Fibroblast of skin of back (primary cell): Measurements from ENCODE around the gene SPEM1.
"Not testable (repeated sequence)": the region's sequence is repeated elsewhere in the genome, so short reads cannot be mapped to it uniquely, and the experiment has no call there.

Source experiments
- DNase-seq: peaks from one replicate; pipeline ENCODE4 v3.0.0-alpha.2; 2013

Gene SPEM1

DNA sequence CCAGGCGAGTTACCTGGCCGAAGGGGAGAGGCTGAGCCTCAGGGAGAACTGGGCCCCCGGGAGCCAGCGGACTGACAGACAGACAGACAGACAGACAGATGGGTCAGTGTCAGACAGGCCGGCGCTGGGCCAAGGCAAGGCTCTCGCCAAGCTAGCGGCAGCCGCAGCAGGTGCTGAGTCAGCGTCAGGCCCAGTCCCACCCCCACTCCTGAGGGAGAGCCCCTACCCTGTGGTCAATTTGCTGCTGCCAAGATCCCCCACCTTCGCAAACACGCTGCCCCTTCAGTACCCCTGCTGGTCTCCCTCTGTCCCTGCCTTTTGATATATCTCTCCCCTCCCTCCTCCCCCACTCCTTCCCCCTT, 20.7 kb downstream of the SPEM1 start:
- DNase-seq, result no peak

DNA sequence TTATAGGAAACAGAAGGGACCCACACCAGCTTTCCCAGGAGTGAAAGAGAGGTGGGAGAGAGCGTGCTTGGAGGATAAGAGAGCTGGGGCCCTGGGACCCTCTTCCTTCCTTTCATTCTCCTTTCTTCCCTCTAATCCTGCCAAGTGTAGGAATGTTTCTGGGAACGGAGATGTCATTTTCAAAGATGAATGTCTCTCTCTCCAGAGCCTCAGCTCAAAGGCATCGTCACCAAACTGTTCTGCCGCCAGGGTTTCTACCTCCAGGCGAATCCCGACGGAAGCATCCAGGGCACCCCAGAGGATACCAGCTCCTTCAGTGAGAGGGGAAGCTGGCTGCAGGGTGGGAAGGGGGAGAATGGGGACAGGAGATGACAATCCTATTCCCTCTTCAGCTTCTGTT, 21.1 kb downstream of the SPEM1 start:
- DNase-seq, result no peak

DNA sequence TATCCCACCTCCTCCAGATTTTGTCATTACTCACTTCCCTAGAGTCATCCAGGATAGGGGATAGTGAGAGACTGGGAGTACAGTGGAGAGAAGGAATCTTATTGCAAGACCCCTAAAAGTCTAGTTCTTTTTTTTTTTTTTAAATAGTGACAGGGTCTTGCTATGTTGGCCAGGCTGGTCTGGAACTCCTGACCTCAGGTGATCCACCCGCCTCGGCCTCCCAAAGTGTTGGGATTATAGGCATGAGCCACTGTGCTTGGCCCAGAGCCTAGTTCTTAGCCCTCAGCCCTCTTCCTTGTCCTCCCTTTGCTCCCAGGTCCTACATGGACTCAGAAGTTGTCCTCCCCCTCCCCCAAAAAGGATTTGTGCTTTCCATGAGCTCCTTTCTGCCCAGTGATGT, 22.0 kb downstream of the SPEM1 start:
- no peak for DNase-seq

DNA sequence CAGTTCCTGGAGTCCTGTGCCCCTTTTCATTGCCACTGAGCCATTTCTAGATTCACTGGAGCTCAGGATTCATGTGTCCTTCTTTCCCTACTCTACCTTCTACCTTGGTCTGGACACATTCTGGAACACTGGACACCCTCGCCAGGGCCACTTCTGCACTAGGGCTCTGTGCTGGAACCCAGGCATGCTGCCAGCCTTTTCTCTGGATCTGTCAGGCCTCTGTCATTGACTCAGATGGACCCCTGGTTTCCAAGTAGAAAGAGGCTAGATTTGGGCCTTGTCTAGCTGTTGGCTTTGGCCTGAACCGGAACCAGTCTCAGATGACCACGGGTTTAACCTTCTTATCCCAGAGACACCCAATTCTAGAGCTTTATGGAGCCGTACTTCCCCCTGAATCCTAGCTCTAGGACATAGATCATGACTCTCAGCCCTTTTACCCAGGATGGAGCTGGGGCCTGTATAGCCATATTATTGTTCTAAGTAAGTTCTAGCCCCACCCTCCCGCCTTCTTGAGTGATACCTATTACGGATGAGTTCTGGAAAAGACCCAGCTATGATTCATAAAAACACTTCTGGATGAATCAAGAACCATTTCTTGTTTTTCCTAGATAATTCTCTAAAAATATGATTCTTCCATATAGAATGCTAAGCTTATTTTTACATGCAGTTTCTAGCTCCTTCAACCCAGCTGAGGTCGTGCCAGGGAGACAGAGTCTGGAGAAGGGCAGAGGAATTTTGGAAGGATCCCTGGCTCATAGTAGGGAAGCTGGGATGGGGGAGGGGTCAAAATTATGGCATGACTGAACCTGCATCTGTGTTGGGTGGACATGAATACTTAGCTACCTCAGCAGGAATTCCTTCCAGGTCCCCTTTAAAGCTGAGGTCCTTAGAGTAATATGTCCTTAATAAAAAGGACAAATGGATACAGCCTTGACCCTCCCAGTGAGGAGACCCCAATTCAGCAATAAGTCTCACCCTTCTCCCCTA, 23.7 kb downstream of the SPEM1 start:
- DNase-seq, result peak; percentile 82

DNA sequence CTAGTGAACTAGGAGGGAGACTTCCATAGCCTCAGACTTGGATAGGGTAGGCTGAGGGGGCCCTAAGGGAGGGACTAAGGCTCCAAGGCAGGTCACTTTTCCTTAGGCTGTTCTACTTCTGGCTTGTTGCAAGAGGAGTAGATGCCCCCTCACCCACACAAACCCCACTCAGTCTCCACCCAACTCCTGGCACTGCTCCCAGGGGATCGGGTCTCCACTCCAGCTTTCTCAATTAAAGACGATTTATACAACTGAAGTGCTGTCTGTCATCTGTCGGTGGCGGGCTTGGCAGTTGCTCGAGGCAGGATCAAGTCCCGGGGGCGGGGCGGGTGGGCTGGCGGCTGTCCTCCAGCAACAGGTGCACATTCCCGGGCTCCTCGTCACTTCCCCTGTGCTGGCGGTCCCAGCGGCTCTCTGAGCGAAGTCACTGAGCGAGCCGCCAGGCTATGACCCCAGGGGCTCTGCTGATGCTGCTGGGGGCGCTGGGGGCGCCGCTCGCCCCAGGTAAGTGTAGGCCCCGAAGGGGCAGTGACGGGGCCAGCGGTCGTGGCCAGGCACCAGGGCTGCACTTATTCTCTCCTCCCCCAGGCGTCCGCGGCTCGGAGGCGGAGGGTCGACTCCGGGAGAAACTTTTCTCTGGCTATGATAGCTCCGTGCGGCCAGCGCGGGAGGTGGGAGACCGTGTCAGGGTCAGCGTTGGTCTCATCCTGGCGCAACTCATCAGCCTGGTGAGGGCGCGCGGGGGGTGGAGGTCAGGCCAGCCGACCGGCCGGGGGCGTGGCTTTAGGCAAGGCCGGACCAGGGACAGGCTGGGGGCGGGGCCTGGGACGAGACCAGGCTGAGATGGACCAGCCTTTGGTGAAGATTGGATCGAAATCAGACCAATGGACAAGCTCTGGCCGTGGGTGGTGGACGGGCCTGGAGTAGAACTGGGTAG, 24.8 kb downstream of the SPEM1 start, which contains the start of gene CHRNB1:
CHRNB1 (plus strand) TSS at position 380 of the 937 bp plus-strand sequence; CDS start at position 447, 67 bp downstream.
- peak; percentile 32 for DNase-seq

DNA sequence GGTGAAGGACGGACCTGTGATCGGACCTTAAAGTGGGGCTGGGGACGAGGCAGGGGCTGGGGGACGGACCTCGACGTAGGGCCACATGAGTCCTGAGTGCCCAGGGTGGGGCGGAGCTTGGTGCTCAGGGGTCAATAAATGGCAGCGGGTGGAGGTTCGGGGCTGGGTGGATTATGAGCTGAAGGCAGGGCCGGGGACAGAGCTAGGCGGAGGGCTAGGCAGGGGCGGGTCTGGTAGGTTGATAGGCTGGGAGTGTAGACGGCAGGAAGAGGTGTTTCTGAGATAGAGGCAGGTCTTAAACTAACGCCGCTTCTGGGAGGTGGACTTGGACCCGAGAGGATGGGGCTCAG, 25.5 kb downstream of the SPEM1 start:
- DNase-seq, result no peak

DNA sequence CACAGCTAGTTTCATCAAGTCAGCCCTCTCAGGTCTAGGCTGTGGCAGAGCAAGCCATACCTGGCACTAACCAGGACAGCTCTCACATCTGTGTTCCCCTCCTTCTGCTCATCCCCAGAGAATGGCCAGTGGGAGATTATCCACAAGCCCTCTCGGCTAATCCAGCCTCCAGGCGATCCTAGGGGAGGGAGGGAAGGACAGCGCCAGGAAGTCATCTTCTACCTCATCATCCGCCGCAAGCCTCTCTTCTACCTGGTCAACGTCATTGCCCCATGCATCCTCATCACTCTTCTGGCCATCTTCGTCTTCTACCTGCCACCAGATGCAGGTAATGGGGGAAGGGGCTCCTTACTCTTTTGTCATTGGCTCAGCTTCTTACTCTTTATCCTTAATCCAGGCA, 28.3 kb downstream of the SPEM1 start:
- no peak for DNase-seq

DNA sequence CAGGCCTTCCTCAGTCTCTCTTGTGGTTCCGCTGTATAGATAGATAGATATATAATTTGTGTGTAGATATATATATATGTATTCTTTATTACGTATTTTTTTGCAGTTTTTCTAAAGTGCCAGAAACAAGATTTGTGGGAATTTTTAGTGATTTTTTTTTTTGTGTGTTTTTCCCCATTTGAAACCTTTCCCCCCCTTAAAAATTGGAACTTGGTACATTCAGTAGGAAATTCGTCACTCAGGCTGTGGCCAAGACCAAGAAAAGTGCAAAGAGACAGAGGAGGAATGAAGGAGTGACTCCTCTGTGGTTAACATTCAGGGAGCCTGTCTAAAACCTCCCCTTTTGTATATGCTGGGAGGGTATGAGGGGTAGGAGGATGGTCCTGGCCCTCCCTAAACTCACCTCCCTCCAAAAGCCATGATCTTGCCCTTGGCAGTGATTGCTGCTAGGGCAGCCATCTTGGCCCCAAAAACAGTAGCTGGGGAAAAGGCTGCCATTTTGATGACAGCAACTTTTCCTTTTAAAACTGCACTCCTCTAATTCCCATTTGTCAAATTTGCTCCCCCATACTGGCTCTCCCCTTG, 39.9 kb downstream of the SPEM1 start:
- no peak for DNase-seq

DNA sequence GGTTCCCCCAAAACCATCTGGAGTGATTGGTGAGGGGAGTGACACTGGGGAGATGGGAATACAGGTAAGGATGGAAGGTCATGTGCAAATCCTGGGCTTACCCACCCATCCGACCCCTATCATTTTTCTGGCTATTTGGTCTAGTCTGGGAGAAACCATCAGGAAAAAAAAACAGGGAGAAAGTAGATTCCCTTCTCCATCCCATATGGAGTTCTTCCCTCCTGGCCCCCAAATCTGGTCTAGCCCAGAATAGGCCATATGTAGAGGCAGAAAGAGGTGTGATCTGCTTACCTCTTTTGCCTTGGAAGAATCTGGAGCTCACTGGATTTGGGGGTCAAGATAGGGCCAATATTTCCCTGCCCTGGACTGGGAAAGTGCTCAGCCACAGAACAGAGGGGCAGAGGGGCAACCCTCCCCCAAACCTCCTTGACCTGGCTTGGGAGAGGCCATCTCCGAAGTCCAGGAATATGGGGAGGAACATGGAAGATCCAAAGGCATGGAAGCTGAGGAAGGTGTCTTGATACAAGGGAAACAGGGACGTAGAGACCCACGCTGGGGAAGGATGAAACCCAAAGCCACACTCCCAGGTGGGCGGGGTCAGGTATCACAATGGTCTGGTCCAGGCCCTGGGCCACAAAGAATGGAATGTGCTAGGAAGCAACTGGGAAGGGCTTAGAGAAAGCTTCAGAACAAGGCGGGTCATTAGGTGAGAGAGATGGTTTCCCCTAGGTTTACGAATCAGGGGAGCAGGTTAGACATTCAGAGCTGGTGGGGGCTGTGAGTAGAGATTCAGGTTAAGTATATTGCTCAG, 40.9 kb downstream of the SPEM1 start:
- no peak for DNase-seq

DNA sequence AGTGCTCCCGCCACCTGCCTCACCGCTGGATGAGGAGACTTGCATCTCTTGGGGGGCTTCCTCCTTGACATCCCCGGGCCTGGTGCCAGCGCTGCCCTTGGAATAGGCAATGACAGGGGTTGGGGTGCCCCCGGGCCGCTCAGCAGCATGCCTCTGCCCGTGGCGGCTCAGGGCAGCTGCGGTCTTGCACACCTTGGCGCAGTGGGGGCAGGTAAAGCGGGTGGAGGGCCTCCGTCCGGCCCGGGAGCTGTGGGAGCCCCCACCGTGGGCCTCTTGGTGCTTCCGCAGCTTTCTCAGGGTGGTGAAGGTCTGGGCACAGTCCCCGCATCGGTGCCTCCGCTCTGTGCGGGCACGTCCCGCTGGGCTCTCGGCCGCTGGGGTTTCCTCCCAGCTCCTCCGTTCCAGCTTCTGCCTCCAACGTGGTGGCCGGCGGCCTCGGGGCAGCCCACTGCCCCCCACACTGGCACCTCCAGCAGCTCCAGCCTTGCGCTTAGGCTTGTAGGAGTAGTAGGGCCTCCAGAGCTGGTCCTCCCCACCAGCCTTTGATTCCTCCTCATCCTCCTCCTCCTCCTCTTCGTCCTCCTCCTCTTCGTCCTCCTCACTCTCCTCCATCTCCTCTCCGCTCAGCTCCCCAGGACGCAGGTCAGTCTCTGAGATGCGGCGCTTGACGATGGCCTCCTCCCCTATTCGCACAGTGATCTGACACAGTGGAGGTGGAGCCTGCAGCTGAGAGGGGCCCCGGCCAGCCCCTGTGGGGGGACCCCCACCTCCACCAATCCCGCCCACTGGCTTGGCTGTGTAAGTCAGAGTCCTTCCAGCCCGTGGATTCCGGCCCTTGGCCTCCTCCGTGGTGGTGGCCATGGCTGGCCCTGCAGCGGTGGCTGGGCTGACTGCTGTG, 42.6 kb downstream of the SPEM1 start:
- DNase-seq, result no peak

DNA sequence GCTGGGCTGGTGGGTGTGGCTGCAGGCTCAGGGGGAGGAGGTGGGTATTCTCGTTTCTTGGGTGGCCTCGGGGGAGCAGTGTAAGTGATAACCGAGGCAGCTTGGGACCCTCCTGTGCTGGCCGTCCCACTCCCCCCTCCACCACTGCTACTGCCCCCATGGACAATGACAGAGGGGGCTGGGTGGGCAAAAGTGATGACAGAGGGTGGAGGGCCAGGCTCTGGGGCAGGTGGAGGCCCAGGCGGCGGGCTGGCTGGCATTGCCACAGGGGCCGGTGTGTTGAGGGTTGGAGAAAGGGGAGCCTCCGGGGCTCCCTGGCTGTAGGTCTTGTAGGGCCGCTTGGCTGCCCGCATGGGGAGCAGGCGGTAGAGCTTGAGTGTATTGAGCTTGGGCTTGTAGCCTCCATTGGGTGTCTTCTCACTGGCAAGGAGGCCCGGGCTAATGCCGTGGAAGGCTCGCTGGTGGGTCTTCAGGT, 43.3 kb downstream of the SPEM1 start:
- DNase-seq, result no peak

DNA sequence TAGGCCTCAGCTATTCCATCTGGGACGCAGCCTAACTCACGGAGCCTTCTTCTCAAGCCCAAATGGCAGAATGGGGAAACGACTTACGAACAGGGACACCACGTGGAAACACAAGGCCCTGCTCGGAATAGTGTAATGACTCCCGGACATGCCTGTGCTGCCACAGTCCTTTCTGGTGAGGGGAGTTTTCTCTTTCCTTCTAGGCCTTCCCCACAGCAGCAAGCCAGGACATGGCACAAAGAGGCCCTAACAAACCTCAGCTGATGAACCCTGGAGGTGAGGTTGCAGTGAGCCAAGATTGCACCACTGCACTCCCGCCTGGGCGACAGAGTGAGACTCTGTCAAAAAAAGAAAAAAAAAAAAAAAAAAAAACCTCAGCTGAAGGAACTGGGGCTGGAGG, 44.0 kb downstream of the SPEM1 start:
- DNase-seq, result no peak

DNA sequence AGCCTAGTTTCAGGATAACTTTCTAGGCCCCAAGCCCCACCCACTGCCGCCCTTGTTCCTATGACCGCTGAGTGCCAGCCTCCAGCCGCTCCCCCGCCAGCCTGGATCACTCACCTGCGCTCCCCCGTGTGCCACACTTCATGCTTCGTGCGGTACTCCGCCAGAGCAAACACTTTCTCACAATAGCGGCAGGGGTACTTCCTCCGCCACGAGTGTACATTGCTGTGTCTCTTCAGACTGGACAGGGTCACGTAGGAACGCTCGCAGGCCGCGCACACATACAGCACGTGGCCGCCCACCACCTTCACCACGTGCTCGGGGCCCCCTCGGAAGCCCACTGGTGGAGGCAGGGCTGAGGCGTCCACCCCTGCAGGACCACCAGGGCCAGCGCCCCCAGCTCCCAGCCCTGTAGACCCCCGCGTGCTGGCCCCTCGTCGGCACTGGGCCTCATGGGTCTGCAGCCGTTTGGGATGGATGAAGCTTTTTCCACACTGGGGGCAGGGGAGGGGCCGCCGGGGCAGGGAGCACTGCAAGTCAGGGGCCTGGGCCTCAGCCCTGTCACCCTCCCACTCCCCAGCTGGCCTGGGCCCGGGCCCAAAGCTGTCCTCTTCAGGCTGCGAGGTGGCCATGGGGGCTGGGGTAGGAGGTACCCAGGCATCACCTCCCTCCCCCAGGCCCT, 45.6 kb downstream of the SPEM1 start:
- no peak for DNase-seq

DNA sequence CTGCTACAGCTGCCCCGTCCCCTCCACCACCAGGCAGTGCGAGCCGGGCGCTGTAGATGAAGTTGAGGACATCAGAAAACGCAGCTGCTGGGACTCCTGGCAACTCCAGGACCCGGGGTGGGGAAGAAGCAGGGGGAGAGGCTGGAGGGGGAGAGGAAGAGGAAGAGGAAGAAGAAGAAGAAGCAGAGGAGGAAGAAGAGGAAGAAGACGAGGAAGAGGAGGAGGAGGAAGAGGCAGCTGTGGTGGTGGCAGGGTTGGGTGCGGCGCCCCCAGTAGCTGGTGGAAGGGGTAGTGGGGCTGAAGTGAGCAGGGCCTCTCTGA, 46.2 kb downstream of the SPEM1 start:
- no peak for DNase-seq

DNA sequence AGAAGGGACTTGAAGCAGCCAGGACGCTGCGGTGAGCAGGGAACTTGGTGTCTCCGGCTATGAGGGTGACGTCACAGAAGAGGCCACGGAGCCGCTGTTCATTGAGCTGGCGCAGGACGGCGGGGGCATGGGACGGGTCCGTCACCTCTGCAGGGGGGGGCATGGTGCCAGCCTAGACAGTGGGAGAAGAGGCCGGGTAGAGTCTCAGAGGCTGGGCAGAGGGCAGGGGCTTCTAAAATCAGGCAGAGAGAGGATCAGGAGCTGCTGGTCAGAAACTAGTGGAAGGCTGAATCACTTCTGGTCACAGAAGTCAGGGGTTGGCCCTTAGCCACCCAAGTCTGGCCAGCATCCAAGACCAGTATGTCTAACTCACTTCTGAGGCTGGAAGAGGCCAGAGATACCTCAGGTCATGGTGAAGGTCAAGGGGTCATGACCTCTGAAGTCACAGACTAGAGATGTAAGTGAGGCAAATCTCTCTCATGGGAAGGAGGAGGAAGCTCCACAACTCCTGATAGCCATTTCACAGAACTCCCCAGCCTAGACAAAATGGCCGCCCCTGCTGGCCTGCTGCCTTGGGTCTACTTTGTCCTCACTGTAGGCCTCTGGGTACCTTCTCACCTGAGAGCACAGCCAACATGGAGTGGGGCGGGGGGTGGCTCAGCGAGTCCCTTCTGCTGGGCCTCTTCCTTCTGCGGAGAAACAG, 46.7 kb downstream of the SPEM1 start:
- no peak for DNase-seq

DNA sequence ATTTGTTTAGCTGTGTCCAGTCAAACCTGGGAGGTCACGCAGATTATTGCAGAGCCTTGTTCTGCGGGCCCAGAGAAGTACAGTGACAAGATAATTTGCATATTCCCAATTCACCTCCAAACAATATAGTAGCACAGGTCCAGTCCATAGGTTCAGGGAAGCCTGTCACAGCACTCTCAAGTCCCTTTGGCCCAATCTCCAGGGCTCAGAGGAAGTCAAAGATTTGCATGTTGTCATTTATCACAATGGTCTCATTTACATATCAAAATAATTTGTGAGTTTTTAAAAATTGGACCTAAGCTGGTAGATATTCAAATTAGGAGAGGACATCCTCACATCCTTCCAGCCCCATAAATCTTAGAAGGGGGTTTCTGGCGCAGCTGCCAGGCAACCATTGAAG, 47.4 kb downstream of the SPEM1 start:
- no peak for DNase-seq

DNA sequence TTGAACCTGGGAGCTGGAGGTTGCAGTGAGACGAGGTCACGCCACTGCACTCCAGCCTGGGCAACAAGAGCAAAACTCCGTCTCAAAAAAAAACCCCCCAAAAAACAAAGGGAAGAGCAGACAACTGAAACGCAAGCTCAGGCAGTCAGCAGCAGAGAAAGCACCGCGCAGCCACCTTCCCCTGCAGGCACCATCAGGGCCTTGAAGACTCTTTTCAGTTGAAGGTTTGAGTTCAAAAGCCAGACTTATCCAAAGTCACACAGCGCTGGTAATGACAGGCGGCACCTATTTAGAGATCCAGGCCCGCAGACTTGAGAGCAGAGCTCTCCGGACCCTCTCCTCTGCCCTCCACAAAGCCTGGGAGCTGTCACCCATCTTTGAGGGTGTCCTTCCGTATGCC, 48.2 kb downstream of the SPEM1 start:
- no peak for DNase-seq

DNA sequence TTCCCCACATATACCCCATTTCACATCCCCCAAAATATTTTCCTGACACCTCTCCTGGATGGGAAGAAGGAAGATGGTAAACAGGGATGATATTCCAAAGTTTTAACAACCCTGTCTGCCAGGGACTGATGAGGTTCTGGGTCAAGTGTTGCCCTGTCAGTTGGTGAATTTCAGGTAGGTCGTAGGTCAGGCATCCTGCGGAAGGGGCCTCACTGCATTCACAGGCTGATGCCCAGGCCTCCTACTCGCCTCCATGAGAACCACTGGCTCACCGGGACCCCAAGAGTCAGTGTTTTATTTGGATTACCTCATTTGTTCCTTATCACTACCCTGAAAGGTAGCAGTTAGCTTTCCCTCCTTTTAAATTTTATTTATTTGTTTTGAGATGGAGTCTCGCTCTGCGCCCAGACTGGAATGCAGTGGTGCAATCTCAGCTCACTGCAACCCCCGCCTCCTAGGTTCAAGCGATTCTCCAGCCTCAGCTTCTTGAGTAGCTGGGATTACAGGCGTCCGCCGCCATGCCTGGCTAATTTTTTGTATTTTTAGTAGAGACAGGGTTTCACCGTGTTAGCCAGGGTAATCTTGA, 48.8 kb downstream of the SPEM1 start:
- no peak for DNase-seq

DNA sequence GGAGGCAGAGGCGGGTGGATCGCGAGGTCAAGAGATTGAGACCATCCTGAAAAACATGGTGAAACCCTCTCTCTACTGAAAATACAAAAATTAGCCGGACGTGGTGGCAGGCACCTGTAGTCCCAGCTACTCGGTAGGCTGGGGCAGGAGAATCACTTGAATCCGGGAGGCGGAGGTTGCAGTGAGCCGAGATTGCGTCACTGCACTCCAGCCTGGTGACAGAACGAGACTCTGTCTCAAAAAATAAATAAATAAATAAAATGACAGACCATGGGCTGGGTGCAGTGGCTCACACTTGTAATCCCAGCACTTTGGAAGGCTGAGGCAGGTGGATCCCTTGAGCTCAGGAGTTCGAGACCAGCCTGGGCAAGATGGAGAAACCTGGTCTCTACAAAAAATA, 49.7 kb downstream of the SPEM1 start:
- DNase-seq, result not testable (repeated sequence)
